22Rv1 (cell line): Measurements from ENCODE around the gene TAS2R8.

Experiments
- ZFX ChIP-seq: fragments of 450-650 bp; IDR thresholded peaks from 2 replicates; pipeline ENCODE4 v1.6.1; 2017; ENCODE audit warnings: antibody characterized with exemption, borderline replicate concordance
- TF ChIP-seq, protein P1 (sequence below): fragments of 450-650 bp; IDR thresholded peaks from 2 replicates; pipeline ENCODE4 v1.5.1; 2017; ENCODE audit warnings: mild to moderate bottlenecking

GRCh38 chr12:10847744-10848143 lies 40.7 kb upstream of the TAS2R8 start:
- TF ChIP-seq, protein P1, sequence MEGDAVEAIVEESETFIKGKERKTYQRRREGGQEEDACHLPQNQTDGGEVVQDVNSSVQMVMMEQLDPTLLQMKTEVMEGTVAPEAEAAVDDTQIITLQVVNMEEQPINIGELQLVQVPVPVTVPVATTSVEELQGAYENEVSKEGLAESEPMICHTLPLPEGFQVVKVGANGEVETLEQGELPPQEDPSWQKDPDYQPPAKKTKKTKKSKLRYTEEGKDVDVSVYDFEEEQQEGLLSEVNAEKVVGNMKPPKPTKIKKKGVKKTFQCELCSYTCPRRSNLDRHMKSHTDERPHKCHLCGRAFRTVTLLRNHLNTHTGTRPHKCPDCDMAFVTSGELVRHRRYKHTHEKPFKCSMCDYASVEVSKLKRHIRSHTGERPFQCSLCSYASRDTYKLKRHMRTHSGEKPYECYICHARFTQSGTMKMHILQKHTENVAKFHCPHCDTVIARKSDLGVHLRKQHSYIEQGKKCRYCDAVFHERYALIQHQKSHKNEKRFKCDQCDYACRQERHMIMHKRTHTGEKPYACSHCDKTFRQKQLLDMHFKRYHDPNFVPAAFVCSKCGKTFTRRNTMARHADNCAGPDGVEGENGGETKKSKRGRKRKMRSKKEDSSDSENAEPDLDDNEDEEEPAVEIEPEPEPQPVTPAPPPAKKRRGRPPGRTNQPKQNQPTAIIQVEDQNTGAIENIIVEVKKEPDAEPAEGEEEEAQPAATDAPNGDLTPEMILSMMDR, result no peak
- TF ChIP-seq ZFX, result no peak
